HepG2 (cell line): Measurements from ENCODE around the gene SEC11A. TPM values are rescaled to one million over a fixed set of nuclear protein-coding genes. Genes with fewer than 3 reads are reported as not detected.

ENCODE experiments used
- ARHGAP35 ChIP-seq: sonication (generic); formaldehyde crosslinking; IDR thresholded peaks from 2 replicates; pipeline ENCODE4 v1.9.0; 2022; ENCODE audit warnings: mild to moderate bottlenecking, inconsistent platforms, moderate library complexity, missing genetic modification reagents, borderline replicate concordance
- ARNT2 ChIP-seq: sonication (generic); formaldehyde crosslinking; IDR thresholded peaks from 2 replicates; pipeline ENCODE4 v1.8.0; 2022; ENCODE audit warnings: mild to moderate bottlenecking, low read depth, missing genetic modification reagents, moderate library complexity
- ATF4 ChIP-seq, 2 experiments: fragments of 450-650 bp in 1 of 2; sonication (generic) in 1 of 2; formaldehyde crosslinking; IDR thresholded peaks; 2 replicates each; pipeline versions ENCODE4 v1.5.0 to v1.8.0; 2020 to 2022; ENCODE audit warnings: mild to moderate bottlenecking in 1 of 2, missing genetic modification reagents in 1 of 2
- BCL6 ChIP-seq: IDR thresholded peaks from 2 replicates; pipeline ENCODE4 v1.6.1; 2016; ENCODE audit warnings: missing genetic modification reagents, missing compliant biosample characterization
- FOXK2 ChIP-seq: fragments of 450-650 bp; IDR thresholded peaks from 2 replicates; pipeline ENCODE4 v1.6.1; 2016
- HES4 ChIP-seq: sonication (generic); formaldehyde crosslinking; IDR thresholded peaks from 2 replicates; pipeline ENCODE4 v1.9.0; 2021; ENCODE audit warnings: mild to moderate bottlenecking, missing genetic modification reagents, borderline replicate concordance
- KDM5A ChIP-seq: fragments of 200-600 bp; sonication (generic); IDR thresholded peaks from 2 replicates; pipeline ENCODE4 v1.7.0; 2018; ENCODE audit warnings: antibody characterized with exemption, mild to moderate bottlenecking, low read length, borderline replicate concordance
- KLF15 ChIP-seq: sonication (generic); formaldehyde crosslinking; IDR thresholded peaks from 2 replicates; pipeline ENCODE4 v1.8.1; 2023; ENCODE audit warnings: borderline replicate concordance, mild to moderate bottlenecking, inconsistent platforms, missing genetic modification reagents, mixed read lengths
- LRRFIP1 ChIP-seq: sonication (generic); formaldehyde crosslinking; conservative IDR thresholded peaks from 2 replicates; pipeline ENCODE4 v1.4.0; 2020; ENCODE audit warnings: missing genetic modification reagents
- NAIF1 ChIP-seq: sonication (generic); formaldehyde crosslinking; IDR thresholded peaks from 2 replicates; pipeline ENCODE4 v1.5.0; 2020; ENCODE audit warnings: mild to moderate bottlenecking, missing genetic modification reagents, borderline replicate concordance
- POLR2A ChIP-seq, 2 experiments: IDR thresholded peaks; 2 replicates each; pipeline ENCODE4 v1.6.1; 2011; ENCODE audit warnings: low read depth in 2 of 2, low read length in 2 of 2, mild to moderate bottlenecking in 1 of 2, moderate library complexity in 1 of 2; ENCODE audit not compliant: insufficient read depth in 1 of 2
- SIX1 ChIP-seq: sonication (generic); formaldehyde crosslinking; IDR thresholded peaks from 2 replicates; pipeline ENCODE4 v1.4.0; 2020; ENCODE audit warnings: missing genetic modification reagents, borderline replicate concordance
- SMAD1 ChIP-seq: sonication (generic); formaldehyde crosslinking; IDR thresholded peaks from 2 replicates; pipeline ENCODE4 v1.4.0; 2020; ENCODE audit warnings: missing genetic modification reagents, low read depth, mild to moderate bottlenecking, borderline replicate concordance
- TFDP2 ChIP-seq: sonication (generic); formaldehyde crosslinking; IDR thresholded peaks from 2 replicates; pipeline ENCODE4 v1.4.0; 2020; ENCODE audit warnings: missing genetic modification reagents
- ZNF121 ChIP-seq: sonication (generic); formaldehyde crosslinking; IDR thresholded peaks from 2 replicates; pipeline ENCODE4 v1.5.0; 2020; ENCODE audit warnings: mild to moderate bottlenecking, missing genetic modification reagents
- ZNF124 ChIP-seq: sonication (generic); formaldehyde crosslinking; IDR thresholded peaks from 2 replicates; pipeline ENCODE4 v1.4.0; 2020; ENCODE audit warnings: missing genetic modification reagents
- ZNF138 ChIP-seq: sonication (generic); formaldehyde crosslinking; IDR thresholded peaks from 2 replicates; pipeline ENCODE4 v1.5.0; 2020; ENCODE audit warnings: mild to moderate bottlenecking, low read depth, missing genetic modification reagents
- ZNF333 ChIP-seq: sonication (generic); formaldehyde crosslinking; IDR thresholded peaks from 2 replicates; pipeline ENCODE4 v1.4.0; 2020; ENCODE audit warnings: mild to moderate bottlenecking, missing genetic modification reagents, borderline replicate concordance
- ZNF441 ChIP-seq: sonication (generic); formaldehyde crosslinking; IDR thresholded peaks from 2 replicates; pipeline ENCODE4 v1.7.0; 2021; ENCODE audit warnings: missing genetic modification reagents, borderline replicate concordance
- ZNF556 ChIP-seq: sonication (generic); formaldehyde crosslinking; IDR thresholded peaks from 2 replicates; pipeline ENCODE4 v1.4.0; 2020; ENCODE audit warnings: mild to moderate bottlenecking, missing genetic modification reagents, borderline replicate concordance
- ZNF570 ChIP-seq: sonication (generic); formaldehyde crosslinking; IDR thresholded peaks from 2 replicates; pipeline ENCODE4 v1.4.0; 2020; ENCODE audit warnings: mild to moderate bottlenecking, missing genetic modification reagents, borderline replicate concordance
- polyA plus RNA-seq, 8 experiments: library from polyadenylated mRNA; depleted of rRNA in 3 of 8; stranded (reverse) in 7 of 8; unstranded in 1 of 8; fragments of >200 nt; fragmentation: Illumina TruSeq in 4 of 8; extraction: Trizol in 4 of 8; gene quantifications; 2 replicates each; pipeline versions ENCODE4 v1.2.1 to v1.2.3, GENCODE V29; 2011 to 2016; ENCODE audit warnings: low read depth in 4 of 8, missing spikeins in 1 of 8, mixed read lengths in 1 of 8; ENCODE audit not compliant: insufficient read depth in 1 of 8
- total RNA-seq, 5 experiments: library from RNA; depleted of rRNA; stranded (reverse); fragments of >200 nt; fragmentation: Illumina TruSeq; extraction: Trizol; gene quantifications; 2 replicates each; pipeline ENCODE4 v1.2.3, GENCODE V29; 2016; ENCODE audit warnings: low read depth in 1 of 5
- TF ChIP-seq, protein P1 (sequence below): sonication (generic); formaldehyde crosslinking; IDR thresholded peaks from 2 replicates; pipeline ENCODE4 v1.4.0; 2020; ENCODE audit warnings: missing genetic modification reagents, borderline replicate concordance

Gene SEC11A
- total and polyA plus RNA-seq, 2 of the 13 experiments (the other 11 are each of a cell fraction or from before 2014, with no cell fraction given) = 141 to 230 TPM

- TF ChIP-seq, protein P1, sequence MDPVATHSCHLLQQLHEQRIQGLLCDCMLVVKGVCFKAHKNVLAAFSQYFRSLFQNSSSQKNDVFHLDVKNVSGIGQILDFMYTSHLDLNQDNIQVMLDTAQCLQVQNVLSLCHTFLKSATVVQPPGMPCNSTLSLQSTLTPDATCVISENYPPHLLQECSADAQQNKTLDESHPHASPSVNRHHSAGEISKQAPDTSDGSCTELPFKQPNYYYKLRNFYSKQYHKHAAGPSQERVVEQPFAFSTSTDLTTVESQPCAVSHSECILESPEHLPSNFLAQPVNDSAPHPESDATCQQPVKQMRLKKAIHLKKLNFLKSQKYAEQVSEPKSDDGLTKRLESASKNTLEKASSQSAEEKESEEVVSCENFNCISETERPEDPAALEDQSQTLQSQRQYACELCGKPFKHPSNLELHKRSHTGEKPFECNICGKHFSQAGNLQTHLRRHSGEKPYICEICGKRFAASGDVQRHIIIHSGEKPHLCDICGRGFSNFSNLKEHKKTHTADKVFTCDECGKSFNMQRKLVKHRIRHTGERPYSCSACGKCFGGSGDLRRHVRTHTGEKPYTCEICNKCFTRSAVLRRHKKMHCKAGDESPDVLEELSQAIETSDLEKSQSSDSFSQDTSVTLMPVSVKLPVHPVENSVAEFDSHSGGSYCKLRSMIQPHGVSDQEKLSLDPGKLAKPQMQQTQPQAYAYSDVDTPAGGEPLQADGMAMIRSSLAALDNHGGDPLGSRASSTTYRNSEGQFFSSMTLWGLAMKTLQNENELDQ = 0 out of 2 replicates have a peak, but pooled peaks have one; percentile 51
- TF ChIP-seq KLF15 (CRISPR knock-in tag) = peak; percentile 49; the same call in 1 of the 2 replicates
- TF ChIP-seq ARNT2 (CRISPR knock-in tag) = peak; percentile 68
- peak; percentile 8; the same call in 1 of the 2 replicates for TF ChIP-seq FOXK2
- peak; percentile 54; the same call in 1 of the 2 replicates for TF ChIP-seq ZNF441
- no peak for TF ChIP-seq ZNF570 (CRISPR knock-in tag)
- TF ChIP-seq ZNF138 (CRISPR knock-in tag) = 0 out of 2 replicates have a peak, but pooled peaks have one; percentile 33
- TF ChIP-seq ARHGAP35 = peak; percentile 80; the same call in 1 of the 2 replicates
- TF ChIP-seq ZNF333 = peak; percentile 88; the same call in 1 of the 2 replicates
- TF ChIP-seq POLR2A (IDR thresholded peaks at IDR 0.05; ENCODE audit: insufficient read depth in 1 of 2, low read depth in 2 of 2, low read length in 2 of 2) = peak; percentile 79
- peak; percentile 77 for TF ChIP-seq ZNF124 (CRISPR knock-in tag)
- peak; percentile 21; the same call in 1 of the 2 replicates for TF ChIP-seq SMAD1 (CRISPR knock-in tag)
- TF ChIP-seq ZNF556 = peak; percentile 67; the same call in 1 of the 2 replicates
- peak; percentile 63; the same call in 1 of the 2 replicates for TF ChIP-seq NAIF1
- 0 out of 2 replicates have a peak, but pooled peaks have one; percentile 22 for TF ChIP-seq SIX1 (CRISPR knock-in tag)
- peak; percentile 72; the same call in 1 of the 2 replicates for TF ChIP-seq HES4 (CRISPR knock-in tag)
- TF ChIP-seq LRRFIP1 (CRISPR knock-in tag) = no peak
- peak; percentile 79; the same call in 1 of the 2 replicates for TF ChIP-seq TFDP2
- TF ChIP-seq KDM5A = peak; percentile 84; the same call in 1 of the 2 replicates
- 0 out of 2 replicates have a peak, but pooled peaks have one; percentile 4 for TF ChIP-seq BCL6 (CRISPR knock-in tag)
- TF ChIP-seq ATF4 (CRISPR knock-in tag; IDR thresholded peaks at IDR 0.05) = no peak
- peak; percentile 35; the same call in 1 of the 2 replicates for TF ChIP-seq ZNF121
Measured at GRCh38 chr15:84716036-84716732, at the start of gene SEC11A (continued).
